GM18505 (cell line): ENCODE data around the gene ARL6IP4.

Experiments
- ATAC-seq: cut with Tn5 transposase; IDR thresholded peaks from one replicate; pipeline ENCODE4 v1.9.1; 2021; ENCODE audit not compliant: unreplicated experiment
- POLR2A ChIP-seq: IDR thresholded peaks from 4 replicates; pipeline ENCODE4 v1.6.1; 2011; ENCODE audit warnings: borderline replicate concordance; ENCODE audit not compliant: insufficient read depth, insufficient read length; ENCODE audit errors: extremely low read depth

The ARL6IP4 gene

DNA sequence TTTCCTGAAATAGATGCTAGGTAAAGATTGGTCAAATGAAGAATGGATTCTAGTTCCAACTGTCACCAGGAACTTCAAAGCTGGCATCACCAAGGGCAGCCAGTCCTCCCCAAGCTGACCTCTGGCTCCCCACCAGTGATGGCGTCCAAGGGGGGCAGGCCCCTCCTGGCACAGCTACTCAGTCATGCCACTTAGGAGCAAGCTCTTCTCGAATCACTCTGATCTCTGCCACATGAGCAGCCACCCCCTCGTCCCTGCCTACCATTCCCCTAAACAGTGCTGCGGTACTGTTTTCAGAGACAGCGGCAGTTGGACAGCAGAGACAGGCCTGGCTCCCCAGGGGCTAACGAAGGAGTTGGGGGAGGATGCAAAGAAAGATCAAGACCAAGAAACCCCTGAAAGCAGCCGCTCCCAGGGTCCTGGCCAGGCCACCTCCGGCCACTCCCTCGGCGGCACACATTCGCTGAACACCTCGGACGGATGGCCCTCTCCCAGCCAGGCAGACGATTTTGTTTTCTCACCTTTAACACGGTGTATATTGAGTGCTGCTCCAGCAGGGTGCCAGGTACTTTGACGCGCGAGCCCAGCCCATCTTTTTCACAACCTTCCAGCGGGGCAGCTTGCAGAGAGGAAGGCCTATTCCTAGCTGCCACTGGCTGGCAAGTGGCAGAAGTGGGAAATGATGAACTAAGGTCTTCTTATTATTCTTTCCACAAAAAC is 47.4 kb downstream of the ARL6IP4 start:
- no peak for TF ChIP-seq POLR2A
- no peak for ATAC-seq

DNA sequence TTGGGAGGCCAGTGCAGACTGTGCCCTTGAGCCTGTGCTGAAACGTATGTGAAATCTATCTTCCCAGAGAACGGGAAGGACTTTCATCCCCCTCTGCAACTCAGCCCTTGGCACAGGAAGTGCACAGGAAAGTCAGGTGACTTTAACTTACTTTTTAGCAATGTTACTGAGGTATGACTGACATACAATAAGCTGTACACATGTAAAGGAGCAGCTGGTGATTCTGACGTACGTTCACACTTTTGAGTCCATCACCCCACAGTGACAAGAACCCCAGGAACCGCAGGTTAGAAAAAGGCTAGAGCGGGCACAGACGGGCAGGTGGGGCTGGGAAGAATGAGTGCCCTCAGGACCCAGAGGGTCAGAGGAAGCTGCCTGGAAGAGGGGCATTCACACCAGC is 48.0 kb downstream of the ARL6IP4 start:
- TF ChIP-seq POLR2A, result no peak
- no peak for ATAC-seq

DNA sequence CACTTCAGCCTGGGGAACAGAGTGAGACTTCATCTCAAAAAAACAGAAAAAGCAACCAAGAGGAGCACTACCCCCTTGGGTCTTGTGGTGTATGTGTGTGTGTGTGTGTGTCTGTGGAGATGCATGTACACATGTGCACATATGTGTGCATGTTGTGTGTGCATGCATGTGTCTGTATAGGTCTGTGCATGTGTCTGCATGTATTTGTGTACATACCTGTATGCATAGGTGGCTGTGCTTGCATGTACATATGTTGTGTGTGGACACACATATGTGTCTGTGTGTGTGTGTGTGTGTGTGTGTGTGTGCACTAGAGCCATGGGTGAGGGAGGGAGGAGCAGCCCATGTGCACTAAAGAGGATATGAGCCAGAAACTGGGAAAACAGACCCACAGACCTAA is 49.1 kb downstream of the ARL6IP4 start:
- no peak for TF ChIP-seq POLR2A
- ATAC-seq, result no peak

DNA sequence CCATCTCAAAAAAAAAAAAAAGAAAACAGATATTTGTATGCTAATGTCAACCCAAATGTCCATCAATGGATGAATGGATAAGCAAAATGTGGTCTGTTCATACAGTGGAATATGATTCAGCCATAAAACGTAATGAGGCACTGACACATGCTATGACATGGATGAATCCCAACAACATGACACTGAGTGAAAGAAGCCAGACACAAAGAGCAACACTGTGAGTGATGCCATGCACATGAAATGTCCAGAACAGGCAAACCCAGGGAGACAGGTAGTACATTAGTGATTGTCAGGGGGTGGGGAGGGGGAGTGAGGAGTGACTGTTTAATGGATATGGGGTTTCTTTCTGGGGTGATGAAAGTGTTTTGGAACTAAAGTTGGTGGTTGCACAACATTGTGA is 50.2 kb downstream of the ARL6IP4 start:
- TF ChIP-seq POLR2A, result no peak
- no peak for ATAC-seq

DNA sequence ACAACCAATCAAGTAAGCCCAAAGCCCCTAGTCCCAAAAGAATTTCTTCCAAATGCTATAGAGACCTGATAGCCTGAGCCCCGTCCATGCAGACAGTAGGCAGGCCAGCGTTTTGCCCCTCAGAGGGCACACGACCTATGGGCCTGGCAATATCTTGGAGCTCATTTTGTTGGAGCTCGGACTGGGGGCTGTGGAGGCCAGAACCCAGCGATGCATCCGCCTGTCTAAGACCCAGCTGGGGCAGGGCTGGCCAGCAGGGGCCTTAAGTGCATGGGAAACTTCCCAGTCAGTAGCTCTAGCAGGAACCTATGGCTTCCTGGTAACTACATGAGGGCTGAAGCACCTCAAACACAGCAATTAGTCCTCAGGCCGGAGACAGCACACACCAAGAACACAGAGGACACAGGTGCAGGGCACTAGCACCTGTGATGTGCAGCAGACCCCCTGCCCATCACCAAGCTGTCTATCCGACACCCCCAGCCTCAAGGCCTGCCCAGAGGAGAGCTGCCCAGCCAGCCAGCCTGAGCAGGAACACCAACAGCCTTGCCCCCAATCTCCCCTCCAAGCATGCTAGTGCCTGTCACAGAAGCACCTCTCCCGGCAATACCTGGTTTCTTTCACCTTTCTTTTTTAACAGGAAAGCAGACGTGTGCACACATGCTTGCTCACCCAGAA is 50.8 kb downstream of the ARL6IP4 start:
- no peak for TF ChIP-seq POLR2A
- ATAC-seq, result no peak
